Vagina (tissue), 2 donors: ENCODE measurements around the gene SF3B2. TPM values are rescaled to one million over a fixed set of nuclear protein-coding genes. Genes with fewer than 3 reads are reported as not detected.

Experiments
- DNase-seq, 2 donors: peaks; one replicate each; pipeline ENCODE4 v3.0.0-alpha.2; 2017; ENCODE audit errors: extremely low spot score in 2 of 2
- H3K27ac ChIP-seq: fragments of 200-600 bp; sonication (generic); one replicate; pipeline ENCODE4 v1.5.1; 2019
- H3K27me3 ChIP-seq: fragments of 200-600 bp; sonication (generic); one replicate; pipeline ENCODE4 v1.5.1; 2019
- H3K36me3 ChIP-seq, 2 donors: fragments of 200-600 bp; sonication (generic); one replicate each; pipeline ENCODE4 v1.5.1; 2017 to 2019
- H3K4me1 ChIP-seq: fragments of 200-600 bp; sonication (generic); one replicate; pipeline ENCODE4 v1.5.1; 2019
- H3K4me3 ChIP-seq, 2 donors: fragments of 200-600 bp; sonication (generic); 1 replicate in 1 of 2; 2 replicates in 1 of 2; pipeline ENCODE4 v1.5.1; 2016 to 2019
- H3K9me3 ChIP-seq: fragments of 200-600 bp; sonication (generic); one replicate; pipeline ENCODE4 v1.5.1; 2019
- CTCF ChIP-seq, 3 experiments: fragments of 450-650 bp in 2 of 3; fragments of 200-600 bp in 1 of 3; sonication (generic) in 1 of 3; IDR thresholded peaks; one replicate each; pipeline ENCODE4 v1.5.1; 2017 to 2019; ENCODE audit warnings: antibody characterized with exemption in 3 of 3, mild to moderate bottlenecking in 2 of 3, moderate library complexity in 2 of 3
- POLR2A ChIP-seq, 2 donors: fragments of 450-650 bp; IDR thresholded peaks; one replicate each; pipeline ENCODE4 v1.6.1; 2017; ENCODE audit warnings: antibody characterized with exemption in 2 of 2, mild to moderate bottlenecking in 2 of 2, moderate library complexity in 2 of 2
- POLR2AphosphoS5 ChIP-seq, 2 donors: sonication (generic); formaldehyde crosslinking; IDR thresholded peaks; one replicate each; pipeline ENCODE4 v1.9.0; 2017; ENCODE audit warnings: antibody characterized with exemption in 2 of 2, mild to moderate bottlenecking in 2 of 2, low read depth in 1 of 2; ENCODE audit not compliant: insufficient read depth in 1 of 2
- intact Hi-C: fragments of 100-400 bp; cut with DNase I; formaldehyde crosslinking; loops from one replicate; pipeline ENCODE4 v1.15.1; 2023
- total RNA-seq: library from RNA; depleted of rRNA; stranded (reverse); fragments of >200 nt; gene quantifications from one replicate; pipeline ENCODE4 v1.2.3, GENCODE V29; 2016

The SF3B2 gene
- total RNA-seq, 1 donor from 2014 or later: 107 TPM

- DNase-seq: no peak
- H3K9me3 ChIP-seq: no peaks in the 10 kb centered on the region
Measured at GRCh38 chr11:66042227-66042995, 9.8 kb upstream of the SF3B2 start.

GRCh38 chr11:66042996-66043906 is 8.9 kb upstream of the SF3B2 start:
- DNase-seq: no peak
- no peaks in the 10 kb centered on the region for H3K27me3 ChIP-seq
- no peak overlapping the region for H3K4me3 ChIP-seq
- H3K9me3 ChIP-seq: no peaks in the 10 kb centered on the region
- no peaks in the 10 kb centered on the region for H3K36me3 ChIP-seq
- TF ChIP-seq CTCF (IDR thresholded peaks at IDR 0.05) (no peak), POLR2A (IDR thresholded peaks at IDR 0.05) (no peak), POLR2AphosphoS5 (IDR thresholded peaks at IDR 0.05; ENCODE audit: insufficient read depth in 1 of 2, low read depth in 1 of 2) (no peak)
- peaks cover 4% of the 10 kb centered on the region for H3K4me1 ChIP-seq
- H3K27ac ChIP-seq: no peak overlapping the region
- intact Hi-C loops: no loop called here

More at GRCh38 chr11:66042227-66042995, 9.8 kb upstream of the SF3B2 start:
- H3K4me1 ChIP-seq: peaks cover 4% of the 10 kb centered on the region
- H3K36me3 ChIP-seq: no peaks in the 10 kb centered on the region
- intact Hi-C loops: no loop called here
- no peak overlapping the region for H3K4me3 ChIP-seq
- H3K27ac ChIP-seq: no peak overlapping the region
- H3K27me3 ChIP-seq: no peaks in the 10 kb centered on the region
- TF ChIP-seq POLR2A (IDR thresholded peaks at IDR 0.05): no peak
- no peak for TF ChIP-seq POLR2AphosphoS5 (IDR thresholded peaks at IDR 0.05; ENCODE audit: insufficient read depth in 1 of 2, low read depth in 1 of 2)

- DNase-seq: no peak
- Histone ChIP-seq H3K36me3 (no peaks in the 10 kb centered on the region), H3K4me3 (no peak overlapping the region), H3K4me1 (peaks cover 4% of the 10 kb centered on the region), H3K27me3 (no peaks in the 10 kb centered on the region), H3K9me3 (no peaks in the 10 kb centered on the region), H3K27ac (no peak overlapping the region)
- intact Hi-C loops: no loop called here
- TF ChIP-seq POLR2AphosphoS5 (IDR thresholded peaks at IDR 0.05; ENCODE audit: insufficient read depth in 1 of 2, low read depth in 1 of 2): no peak
- no peak for TF ChIP-seq CTCF (IDR thresholded peaks at IDR 0.05)
- TF ChIP-seq POLR2A (IDR thresholded peaks at IDR 0.05): no peak
Measured at GRCh38 chr11:66044757-66045156, 7.4 kb upstream of the SF3B2 start.

- intact Hi-C loops: no loop called here
- Histone ChIP-seq H3K27ac (no peak overlapping the region), H3K4me3 (no peak overlapping the region), H3K9me3 (no peaks in the 10 kb centered on the region), H3K27me3 (no peaks in the 10 kb centered on the region), H3K4me1 (peaks cover 4% of the 10 kb centered on the region), H3K36me3 (no peaks in the 10 kb centered on the region)
- no peak for DNase-seq
- no peak for TF ChIP-seq POLR2A (IDR thresholded peaks at IDR 0.05)
- TF ChIP-seq CTCF (IDR thresholded peaks at IDR 0.05): peak; percentile 51 to 76 (median 60)
- no peak for TF ChIP-seq POLR2AphosphoS5 (IDR thresholded peaks at IDR 0.05; ENCODE audit: insufficient read depth in 1 of 2, low read depth in 1 of 2)
Measured at GRCh38 chr11:66045177-66045639, 7.0 kb upstream of the SF3B2 start.

GRCh38 chr11:66046901-66047300 is 5.3 kb upstream of the SF3B2 start:
- H3K4me3 ChIP-seq: no peak overlapping the region
- H3K27me3 ChIP-seq: no peaks in the 10 kb centered on the region
- H3K9me3 ChIP-seq: no peaks in the 10 kb centered on the region
- no peak overlapping the region for H3K27ac ChIP-seq
- H3K36me3 ChIP-seq: no peaks in the 10 kb centered on the region
- H3K4me1 ChIP-seq: peaks cover 16% of the 10 kb centered on the region
- DNase-seq: no peak
- TF ChIP-seq POLR2A (IDR thresholded peaks at IDR 0.05) (no peak), CTCF (IDR thresholded peaks at IDR 0.05) (no peak), POLR2AphosphoS5 (IDR thresholded peaks at IDR 0.05; ENCODE audit: insufficient read depth in 1 of 2, low read depth in 1 of 2) (no peak)
- intact Hi-C loops: no loop called here
